CD4-positive, alpha-beta T cell treated with Interleukin-1 beta for 1 hour (primary cell): ENCODE results near the gene EFNB1.

Experiments used
- DNase-seq, 2 donors: peaks; one replicate each; pipeline ENCODE4 v3.0.0-alpha.2; 2020 to 2022

EFNB1 gene

DNA sequence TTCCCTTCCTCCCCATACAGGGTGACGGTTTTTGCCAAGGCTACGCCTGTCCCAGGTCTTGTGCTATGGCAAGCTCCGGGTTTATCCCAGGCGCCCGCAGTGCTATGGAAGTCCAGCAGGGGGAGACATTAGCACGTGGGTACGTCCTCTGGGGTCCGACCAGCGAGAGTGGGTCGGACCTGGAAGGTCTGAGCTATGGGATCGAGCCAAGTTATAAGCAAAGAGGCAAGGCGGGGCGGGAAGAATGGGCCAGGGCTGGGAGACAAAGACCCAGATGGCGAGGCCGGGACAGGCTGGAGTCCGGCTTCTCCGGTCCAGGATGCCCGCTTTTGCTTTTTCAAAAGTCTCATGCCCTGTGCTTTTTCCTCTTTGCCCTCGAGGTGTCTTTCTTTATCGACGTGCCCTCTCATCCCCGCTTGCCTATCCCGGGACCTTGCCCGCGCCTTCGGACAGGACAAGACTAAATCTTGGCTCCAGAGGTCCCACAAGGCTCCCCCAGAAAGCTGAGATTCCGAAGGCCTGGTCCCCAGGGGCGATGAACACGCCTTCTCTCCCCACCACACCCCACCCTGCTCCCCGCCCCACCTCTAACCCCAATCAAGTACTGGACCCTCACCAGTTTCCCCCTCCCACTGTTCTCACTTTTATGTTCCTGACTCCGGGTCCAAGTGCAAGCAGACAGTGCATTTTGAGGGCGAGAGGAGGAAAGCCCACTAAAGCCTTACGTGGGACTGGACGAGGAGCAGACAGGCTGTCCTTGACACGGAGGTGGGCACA is 785 bp upstream of the EFNB1 start:
- peak; percentile 72 to 77 for DNase-seq

DNA sequence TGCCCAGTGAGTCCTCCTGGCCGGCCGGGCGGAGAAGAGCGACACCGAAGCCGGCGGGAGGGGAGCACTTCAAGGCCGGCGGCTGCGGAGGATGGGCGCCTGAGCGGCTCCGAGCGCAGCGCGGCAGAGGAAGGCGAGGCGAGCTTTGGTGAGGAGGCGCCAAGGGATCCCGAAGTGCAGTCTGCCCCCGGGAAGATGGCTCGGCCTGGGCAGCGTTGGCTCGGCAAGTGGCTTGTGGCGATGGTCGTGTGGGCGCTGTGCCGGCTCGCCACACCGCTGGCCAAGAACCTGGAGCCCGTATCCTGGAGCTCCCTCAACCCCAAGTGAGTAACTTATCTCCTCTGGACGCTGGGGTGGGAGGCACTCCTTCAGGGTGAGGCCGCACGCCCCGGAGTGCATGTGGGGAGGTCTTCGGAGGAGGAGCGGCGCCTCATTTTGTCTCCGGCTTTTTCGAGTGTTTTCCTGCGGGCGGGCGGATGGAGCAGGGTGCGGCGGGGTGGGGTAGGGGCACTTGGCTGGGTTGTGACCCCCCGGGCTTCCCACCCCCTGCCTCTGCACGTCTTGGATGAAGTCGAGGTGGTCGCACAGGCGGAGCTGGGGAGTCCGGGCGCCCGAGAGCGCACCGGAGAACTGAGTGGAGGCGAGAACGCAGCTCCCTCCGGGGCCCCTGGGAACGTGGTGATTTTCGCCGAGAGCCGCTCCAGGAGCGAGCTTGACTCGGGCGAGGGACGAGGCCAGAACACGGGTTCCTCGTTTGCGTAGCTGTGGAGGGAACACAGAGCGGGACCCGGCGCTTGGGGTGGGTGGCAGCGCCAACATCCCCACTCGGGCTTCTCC is 979 bp downstream of the EFNB1 start:
- DNase-seq, result peak in 1 of 2 donors; percentile 6

DNA sequence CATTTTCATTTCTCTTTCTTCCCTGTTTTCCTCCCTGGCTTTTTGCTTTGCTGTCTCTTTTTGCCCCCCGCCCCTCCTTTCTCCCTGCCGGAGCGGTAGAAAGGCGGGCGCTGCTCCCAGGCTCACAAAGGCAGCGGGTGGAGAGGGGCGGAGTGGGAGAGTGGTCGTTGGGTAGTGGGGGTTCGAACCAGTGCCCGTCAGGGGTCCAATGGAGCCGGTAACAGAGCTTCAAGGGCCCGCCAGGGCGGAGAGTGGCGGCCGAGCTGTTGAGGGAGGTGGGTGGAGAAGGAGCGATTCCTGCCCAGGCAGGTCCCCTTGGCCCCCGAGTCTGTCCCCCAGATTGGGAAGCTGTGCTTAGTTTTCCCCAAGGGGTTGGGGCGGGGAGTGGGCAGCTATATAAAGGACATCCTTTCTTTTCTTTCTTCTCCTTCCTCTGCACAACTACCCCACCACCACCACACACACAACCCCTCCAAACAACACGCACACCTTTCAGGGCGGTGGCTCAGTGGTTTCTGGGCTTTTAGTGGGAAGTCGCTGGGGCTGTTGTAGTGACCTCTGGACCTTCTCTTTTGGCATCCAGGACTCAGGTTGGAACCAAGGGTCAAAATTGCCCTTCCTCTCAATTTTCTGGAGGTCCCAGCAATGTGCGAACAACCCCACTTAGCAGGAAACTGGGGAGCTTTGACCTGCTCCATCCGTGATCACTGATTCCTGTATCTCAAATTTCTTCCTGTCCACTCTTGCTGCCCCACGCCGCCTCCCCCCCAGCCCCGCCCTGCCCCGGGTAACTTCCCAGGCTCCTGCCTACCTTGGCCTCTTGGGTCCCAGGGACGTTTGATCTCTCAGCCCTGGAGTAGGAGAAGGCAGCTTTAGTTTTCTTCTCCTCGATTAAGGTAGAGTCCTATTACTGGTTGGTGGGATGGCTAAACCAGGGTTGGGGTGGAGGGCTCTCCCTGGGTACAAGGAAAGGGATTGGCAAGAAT is 1.9 kb downstream of the EFNB1 start:
- DNase-seq, result no peak

DNA sequence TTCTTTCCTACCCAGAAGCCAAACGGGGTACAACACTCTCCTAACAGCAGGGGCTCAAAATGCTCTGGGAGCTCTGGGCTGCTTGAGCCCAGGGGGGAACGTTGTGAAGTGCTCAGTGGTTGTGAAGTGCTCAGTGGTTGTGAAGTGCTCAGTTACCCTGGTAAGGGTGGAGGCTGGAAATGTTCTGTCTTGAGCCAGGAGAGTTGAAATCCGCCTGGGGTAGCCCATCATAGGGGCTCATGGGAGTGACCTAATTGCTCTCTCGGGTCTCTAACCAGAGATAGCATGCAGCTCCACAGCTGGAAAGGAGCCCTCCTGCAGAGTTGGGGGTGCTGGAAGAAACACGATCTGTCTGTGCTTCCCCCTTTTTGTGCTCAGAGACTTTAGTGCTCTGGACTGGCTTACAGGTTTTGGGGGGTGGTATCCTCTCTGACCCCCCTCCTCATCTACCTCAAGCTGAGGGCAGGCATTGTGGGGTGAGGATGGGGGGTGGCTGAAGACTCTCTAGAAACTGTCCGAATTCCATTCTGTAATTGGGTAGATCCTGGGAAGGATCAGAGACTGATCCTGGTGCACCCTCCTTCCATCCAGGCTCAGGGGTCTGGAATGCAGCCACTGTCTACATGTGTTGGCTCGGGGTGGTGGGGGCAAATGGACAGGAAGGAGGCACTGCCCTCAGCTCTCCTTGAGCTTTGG is 2.7 kb downstream of the EFNB1 start:
- DNase-seq, result no peak

DNA sequence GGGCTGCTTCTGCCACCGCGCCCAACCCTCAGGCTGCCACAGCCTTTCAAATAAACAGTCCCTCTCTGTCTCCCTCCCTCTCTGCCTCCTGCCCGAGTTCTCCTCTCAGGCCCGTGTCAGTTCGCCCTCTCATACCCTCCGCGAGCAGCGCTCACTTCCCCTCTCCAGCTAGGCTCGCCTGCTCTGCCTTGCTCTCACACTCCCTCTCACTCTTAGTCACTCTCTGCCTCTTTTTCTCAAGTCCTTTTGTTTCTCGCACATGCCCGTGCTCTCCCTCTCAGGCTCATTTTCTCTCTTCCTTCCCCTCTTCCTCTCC is 3.2 kb downstream of the EFNB1 start:
- no peak for DNase-seq

DNA sequence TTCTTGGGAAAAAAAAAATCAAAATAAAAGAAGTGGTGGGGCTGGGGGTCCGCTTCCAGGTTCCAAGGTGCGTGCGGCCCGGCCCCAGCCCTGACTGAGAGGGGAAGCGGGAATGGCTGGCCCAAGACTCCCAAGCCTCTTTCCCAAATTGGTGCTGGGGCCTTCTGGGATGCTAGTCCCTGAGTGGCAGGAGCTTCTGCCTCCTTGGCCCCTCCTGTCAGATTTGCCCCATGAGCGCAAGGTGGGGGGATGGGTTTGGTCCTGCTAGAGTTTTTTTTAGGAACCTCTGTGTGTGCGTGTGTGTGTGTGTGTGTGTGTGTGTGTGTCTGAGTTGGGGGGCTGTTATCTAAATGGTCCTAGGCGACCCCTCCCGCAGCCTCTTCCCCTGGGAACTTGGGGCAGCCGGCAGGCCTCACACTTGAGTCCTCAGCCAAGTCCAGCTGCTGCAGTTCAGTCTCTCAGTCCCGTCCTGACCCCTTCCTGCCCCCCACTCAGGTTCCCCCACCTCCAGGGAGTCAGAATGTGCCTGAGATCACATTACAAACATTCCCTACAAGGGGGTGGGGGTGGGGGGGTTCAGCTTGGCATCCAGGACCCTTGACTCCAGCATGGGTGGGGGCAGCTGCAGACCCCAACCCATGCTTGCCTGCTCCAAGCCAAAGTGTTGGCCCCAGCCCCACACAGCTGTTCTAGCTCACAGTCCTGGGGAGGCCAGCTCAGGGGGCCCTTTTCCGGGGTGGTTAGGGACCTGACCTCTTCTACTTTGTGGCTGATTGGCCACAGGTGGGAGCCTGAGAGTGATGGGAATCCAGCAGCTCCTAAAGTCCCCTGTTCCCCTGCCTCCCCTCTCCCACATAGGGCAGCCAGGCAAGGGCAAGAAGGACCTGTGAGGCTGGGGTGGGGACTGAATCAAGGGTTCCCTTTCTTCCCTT is 4.0 kb downstream of the EFNB1 start:
- DNase-seq, result no peak

DNA sequence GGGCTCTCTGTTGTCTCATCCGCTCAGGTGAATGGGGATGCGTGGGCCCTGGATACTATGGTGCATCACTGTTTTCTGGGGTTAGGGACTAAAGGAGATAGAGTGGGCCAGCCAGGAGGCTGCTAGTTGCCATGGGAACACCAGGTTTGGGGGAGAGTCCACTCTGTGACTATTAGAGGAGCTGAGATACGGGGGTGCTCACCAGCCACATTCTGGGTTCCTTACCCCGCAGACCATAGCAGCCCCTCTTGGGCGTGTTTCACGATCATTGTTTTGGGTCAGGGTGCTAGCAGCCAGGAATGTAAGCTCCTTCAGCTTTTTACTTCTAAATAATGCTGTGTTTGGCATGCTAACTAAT is 4.6 kb downstream of the EFNB1 start:
- no peak for DNase-seq

DNA sequence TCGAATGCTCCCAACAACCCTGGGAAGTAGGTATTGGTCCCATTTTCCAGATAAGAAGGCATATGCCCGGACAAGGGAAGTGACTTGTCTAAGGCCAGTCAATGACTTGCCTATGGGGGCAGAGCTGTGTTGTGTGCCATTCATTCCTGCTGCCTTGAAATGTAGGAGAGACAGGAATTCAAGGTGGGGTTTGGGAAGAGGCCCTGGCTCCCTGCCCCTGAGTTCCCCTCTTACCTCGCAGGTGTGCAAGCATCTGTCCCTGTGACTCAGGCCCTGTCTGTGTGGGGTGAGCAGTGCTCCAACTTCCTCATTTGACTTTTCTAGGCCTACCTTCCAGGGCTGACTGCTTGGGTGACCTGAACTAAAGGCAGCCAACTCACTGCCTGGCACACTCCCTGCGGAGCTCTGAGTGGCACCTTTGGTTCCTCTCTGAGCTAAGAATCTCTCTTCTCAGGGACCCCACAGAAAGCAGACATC is 5.1 kb downstream of the EFNB1 start:
- no peak for DNase-seq

DNA sequence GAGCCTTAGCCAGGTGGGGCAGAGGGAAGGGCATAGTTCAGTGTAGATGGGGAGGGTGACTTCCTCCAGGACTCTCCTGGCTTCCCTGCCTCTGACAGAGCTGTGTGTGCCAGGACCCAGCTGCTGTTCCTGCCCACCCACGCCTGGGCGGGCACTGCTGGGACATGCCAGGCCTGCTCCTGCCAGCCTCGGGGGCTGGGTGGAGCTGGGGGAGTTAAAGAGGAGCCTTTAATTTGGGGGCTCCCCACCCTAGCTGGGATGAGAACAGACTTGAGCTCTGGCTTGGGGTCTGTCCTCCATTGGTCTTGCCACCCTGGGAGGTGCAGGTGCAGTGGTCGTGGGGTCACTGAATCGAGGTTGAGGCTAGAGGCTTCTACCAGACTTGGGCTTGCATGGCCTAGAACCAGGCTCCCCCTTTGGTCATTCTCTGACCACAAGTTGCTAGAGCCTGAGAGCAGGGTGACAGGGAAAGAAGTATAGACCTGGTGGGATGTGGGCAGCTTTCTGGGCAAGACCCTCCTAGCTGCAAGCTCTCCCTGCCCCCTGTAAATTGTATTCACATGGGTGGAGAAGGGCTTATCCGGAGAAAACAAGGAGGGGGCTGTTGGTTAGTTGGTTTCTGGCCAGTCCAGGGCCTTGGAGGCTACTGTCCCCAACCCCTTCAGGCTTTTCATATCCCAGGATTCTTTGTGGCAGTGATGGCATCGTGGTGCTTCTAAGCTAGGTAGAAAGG is 5.7 kb downstream of the EFNB1 start:
- no peak for DNase-seq

DNA sequence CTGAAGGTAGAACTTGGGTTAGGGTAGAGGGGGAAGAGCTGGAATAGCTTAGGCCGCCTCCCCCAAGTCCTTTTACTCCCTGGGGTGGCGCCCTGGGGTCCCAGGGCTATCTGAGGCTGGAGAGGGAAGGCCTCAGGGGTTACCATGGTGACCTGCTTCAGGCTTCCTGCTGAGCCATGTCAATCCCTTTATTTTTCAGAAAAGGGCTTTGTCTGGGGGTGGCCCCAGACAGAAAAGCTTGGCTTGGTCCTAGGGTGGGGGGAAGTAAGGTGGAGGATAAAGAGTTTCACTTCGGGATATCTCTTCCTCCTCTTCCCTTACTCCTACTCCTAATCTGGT is 6.3 kb downstream of the EFNB1 start:
- no peak for DNase-seq

DNA sequence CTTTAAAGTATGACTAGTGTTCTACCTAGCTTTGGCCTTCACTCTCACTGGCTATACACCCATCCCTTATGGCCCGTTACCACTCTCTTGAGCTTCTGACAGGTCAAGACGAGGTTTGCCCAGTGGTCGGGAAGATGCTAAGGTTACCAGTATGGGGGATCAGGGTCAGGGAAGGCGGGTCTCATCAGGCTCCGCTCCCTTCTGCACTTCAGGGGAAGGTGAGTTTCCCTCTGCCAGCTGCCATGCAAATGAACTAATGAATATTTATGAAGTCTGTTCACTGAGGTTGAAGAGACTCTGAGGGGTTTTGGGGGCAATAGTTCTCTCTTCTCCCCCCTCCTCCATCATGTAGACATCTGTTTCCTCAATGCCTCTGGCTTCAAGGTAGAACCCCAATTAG is 6.6 kb downstream of the EFNB1 start:
- DNase-seq, result no peak

DNA sequence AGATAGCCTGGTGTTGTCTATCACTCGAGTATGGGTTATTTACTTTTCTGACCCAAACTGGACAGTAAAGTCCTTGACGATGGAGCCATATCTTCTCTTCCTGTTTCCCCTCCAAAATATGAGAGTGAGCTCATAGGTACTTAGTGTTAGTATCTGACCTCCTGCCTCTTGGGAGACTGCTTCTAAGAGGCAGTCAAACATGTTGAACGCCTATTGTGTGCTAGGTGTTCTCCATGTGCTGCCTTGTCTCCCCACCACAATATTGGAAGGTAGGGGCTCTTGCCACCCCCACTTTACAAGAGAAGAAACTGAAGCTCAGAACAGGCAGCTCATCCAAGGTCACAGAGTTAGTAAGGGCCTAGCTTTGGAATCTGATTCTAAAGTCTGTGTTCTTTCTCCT is 8.3 kb downstream of the EFNB1 start:
- no peak for DNase-seq

DNA sequence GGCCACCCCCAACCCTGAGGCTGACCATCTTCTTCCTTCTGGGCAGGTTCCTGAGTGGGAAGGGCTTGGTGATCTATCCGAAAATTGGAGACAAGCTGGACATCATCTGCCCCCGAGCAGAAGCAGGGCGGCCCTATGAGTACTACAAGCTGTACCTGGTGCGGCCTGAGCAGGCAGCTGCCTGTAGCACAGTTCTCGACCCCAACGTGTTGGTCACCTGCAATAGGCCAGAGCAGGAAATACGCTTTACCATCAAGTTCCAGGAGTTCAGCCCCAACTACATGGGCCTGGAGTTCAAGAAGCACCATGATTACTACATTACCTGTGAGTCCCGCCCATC is 9.7 kb downstream of the EFNB1 start:
- no peak for DNase-seq

DNA sequence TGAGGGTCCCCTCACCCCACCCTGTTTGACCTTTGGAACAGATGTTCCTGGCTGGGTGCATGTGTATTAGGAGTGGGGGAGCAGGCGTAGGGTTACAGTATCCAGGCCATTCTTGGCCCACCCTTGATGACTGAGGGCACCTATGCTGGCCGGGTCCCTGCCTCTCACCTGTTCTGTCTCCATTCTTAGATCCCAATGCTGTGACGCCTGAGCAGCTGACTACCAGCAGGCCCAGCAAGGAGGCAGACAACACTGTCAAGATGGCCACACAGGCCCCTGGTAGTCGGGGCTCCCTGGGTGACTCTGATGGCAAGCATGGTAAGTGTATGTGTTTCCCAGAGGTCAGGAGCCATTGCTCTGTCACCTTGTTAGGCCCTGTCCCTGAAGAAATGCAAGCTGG is 10.9 kb downstream of the EFNB1 start:
- DNase-seq, result no peak

DNA sequence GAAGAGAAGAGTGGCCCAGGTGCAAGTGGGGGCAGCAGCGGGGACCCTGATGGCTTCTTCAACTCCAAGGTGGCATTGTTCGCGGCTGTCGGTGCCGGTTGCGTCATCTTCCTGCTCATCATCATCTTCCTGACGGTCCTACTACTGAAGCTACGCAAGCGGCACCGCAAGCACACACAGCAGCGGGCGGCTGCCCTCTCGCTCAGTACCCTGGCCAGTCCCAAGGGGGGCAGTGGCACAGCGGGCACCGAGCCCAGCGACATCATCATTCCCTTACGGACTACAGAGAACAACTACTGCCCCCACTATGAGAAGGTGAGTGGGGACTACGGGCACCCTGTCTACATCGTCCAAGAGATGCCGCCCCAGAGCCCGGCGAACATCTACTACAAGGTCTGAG is 11.4 kb downstream of the EFNB1 start:
- DNase-seq, result no peak

DNA sequence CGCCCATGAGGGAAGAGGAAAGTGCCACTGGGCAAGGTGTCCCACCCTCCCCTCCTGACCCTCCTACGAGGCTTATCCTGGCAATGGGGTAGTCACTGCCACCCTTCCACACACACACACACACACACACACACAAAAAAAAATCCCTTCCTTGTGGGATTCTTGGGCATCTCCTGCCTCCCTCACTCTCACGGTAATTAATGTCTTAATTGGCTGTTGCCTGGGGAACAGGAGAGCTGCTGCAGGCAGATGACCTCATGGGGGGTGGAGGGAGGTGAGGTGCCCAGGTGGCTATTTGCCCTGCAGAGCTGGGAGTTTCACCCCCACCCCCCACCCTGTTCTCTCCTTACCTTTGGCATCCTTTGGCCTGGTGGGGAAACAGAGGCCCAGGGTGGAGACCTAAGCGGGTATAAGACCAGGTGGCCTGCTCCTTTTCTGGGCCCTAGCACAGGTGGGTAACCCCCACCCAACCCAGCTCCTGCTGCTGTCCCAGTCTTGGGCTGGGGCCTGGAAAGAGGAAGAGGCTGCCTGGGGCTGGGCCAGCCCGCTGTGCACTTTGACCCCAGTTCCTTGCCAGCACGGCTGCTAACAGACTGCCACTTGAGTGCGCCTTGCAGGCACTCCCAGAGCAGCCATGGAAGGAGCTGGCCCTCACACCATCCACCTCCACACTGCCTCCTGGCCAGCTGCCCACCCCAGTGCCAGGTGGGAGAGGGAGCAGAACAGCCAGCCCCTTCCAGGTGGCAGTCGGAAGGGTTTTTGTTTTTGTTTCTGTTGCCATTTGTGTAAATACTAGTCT is 12.6 kb downstream of the EFNB1 start:
- no peak for DNase-seq

DNA sequence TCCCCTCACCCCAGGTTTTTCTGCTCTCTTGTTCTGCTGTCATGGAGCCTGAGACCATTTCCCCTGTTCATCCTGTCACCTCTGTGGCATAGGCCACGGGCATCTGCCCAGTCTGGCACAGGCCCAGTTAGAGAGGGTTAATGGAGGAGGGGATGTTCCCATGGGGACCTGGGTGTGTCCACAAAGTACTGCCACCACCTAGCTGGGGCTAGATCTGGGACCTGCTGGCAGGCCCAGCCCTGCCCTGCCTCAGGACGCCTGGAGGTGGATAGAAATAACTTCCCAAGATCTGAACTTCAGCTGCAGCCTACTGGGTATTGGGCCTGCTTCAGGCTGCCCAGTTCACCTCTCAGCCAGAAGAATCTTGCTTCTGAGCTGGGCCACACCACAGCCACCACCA is 13.5 kb downstream of the EFNB1 start:
- DNase-seq, result no peak

DNA sequence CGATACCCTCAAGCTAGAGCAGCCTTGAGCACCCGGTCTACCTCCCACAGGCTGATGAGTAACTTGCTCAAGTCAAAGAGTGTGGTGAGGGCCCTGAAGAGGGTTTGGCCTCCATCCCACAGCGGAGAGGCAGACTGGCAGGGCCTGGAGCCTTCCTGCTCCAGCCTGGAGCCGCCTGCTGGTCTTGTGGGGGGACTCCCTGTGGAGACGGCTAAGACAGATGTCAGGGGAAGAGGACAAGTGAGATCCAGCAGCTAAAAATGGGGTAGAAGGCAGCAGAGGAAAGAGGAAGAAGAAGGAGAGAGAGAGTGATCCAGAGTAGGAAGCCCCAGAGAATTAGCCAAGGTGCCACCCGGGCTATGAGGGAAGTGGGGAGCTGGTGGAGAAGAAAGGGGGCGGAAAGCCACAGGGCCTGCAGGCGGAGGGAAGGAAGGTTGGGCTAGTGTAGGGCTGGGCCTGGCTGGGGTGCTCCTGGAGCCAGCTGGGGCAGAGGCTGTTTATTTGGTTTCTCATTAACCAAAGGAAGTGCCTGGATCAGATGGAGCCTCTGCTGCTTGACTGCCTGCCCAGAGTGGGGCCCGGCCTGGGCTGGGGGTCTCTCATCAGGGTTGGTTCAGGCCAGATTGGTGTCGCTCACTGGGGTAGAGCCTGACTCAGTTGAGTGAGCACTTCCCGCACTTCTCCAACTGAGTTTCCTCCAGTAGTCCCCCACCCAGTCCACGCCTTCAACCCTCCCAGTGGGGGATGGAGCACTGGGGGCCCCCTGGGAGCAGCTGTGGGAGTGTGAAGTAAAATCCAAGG is 14.2 kb downstream of the EFNB1 start:
- no peak for DNase-seq

DNA sequence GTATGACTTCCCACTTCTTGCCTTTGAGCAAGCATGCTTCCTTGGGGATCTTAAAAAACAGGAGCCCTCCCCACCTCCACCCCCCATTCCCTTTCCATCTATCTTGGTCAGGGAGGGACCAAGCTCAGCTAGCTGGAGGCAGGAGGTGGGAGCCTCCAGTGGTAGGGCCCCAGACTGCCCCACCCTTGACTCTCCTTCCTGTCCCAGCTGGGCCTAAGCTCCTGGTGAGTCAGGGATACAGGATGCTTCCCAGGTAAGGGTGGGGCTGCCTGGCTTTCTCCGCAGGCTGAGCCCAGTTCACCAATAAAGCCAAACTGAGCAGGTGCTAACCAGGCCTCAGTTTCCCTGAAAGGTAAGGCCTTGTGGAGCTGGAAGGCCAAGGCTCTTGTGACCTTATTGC is 15.2 kb downstream of the EFNB1 start:
- no peak for DNase-seq
